BJ (cell line): ENCODE results near the gene THG1L. TPM values are rescaled to one million over a fixed set of nuclear protein-coding genes. Genes with fewer than 3 reads are reported as not detected.
A peak's percentile ranks its signal among the peaks of the same experiment; 100 is the strongest.

Experiments
- CTCF ChIA-PET: fragments of 350-600 bp; formaldehyde crosslinking; extraction: SDS; loops from one replicate; lab custom pipeline; 2021; ENCODE audit warnings: antibody characterized with exemption, inconsistent platforms; lab: Yijun Ruan, JAX
- POLR2A ChIA-PET: fragments of 300-600 bp; sonication (Branson Sonifier 250); formaldehyde crosslinking; extraction: SDS; loops from one replicate; lab custom pipeline; 2021; ENCODE audit warnings: antibody characterized with exemption; lab: Charles Lee
- DNase-seq: peaks from one replicate; pipeline ENCODE4 v3.0.0-alpha.2; 2011; ENCODE audit warnings: low read depth
- H3K27me3 ChIP-seq: 2 replicates; pipeline ENCODE4 v1.6.0; 2011; ENCODE audit warnings: low read length; ENCODE audit not compliant: control insufficient read depth, insufficient read depth
- H3K36me3 ChIP-seq: 2 replicates; pipeline ENCODE4 v1.5.1; 2011; ENCODE audit warnings: low read length; ENCODE audit not compliant: control insufficient read depth, insufficient read depth
- H3K4me3 ChIP-seq: 2 replicates; pipeline ENCODE4 v1.5.1; 2011; ENCODE audit warnings: low read depth, mild to moderate bottlenecking, control low read depth, low read length
- CTCF ChIP-seq: IDR thresholded peaks from 2 replicates; pipeline ENCODE4 v1.5.1; 2011; ENCODE audit warnings: low read depth, mild to moderate bottlenecking, control low read depth, inconsistent platforms, low read length, moderate library complexity; ENCODE audit not compliant: insufficient read depth
- polyA plus RNA-seq: library from polyadenylated mRNA; depleted of rRNA; stranded (reverse); fragments of >200 nt; gene quantifications from 2 replicates; pipeline ENCODE4 v1.2.3, GENCODE V29; 2011

THG1L gene
- polyA plus RNA-seq, 1 experiment, result 29.5 TPM

DNA sequence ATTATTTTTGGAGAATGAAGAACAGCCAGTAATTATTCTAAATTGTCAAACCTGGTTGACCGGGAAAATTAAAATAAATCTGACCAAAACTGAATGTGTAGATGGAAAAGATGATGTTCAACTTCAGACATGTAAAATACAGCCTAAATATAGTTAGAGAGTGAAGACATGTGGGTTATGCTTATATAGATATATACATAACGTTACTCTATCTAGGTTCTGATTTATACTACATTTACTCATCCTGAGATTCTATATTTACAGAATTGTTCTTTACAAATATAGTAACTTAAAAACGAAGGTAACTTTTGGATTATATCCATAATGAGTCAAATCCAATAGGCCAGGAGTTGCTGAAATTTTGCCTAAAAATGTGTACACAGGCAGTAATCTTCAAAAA, 20.8 kb upstream of the THG1L start:
- DNase-seq, result no peak
- POLR2A ChIA-PET, result interaction anchor here (0.6 kb wide), 1 partner anchor 21 kb away, joined by 9 read pairs; no protein-coding TSS in a partner anchor
- Histone ChIP-seq H3K4me3 (no peak overlapping the region), H3K27me3 (no peaks in the 10 kb centered on the region), H3K36me3 (no peaks in the 10 kb centered on the region)
- TF ChIP-seq CTCF, result no peak
- CTCF ChIA-PET, result no interaction called here

DNA sequence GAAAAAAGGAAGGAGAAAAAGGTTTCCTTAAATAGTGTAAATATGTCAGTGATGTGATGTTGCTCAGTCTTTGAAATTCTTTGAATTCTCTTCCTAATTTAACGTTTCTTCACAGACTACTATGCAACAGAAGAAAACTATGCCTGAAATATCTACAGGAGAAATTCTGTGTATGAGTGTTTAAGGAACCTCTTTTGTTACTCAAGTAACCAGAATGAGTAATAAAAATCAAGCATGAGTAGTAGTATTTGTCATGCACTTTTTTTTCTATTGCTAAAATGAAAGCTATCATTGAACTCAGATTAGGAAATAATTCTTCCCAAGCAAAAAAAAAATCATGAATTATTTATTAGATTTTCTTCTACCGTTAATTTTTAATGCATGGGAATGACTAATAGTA, 20.3 kb upstream of the THG1L start:
- Histone ChIP-seq H3K36me3 (no peaks in the 10 kb centered on the region), H3K4me3 (no peak overlapping the region), H3K27me3 (no peaks in the 10 kb centered on the region)
- POLR2A ChIA-PET, result interaction anchor here (0.6 kb wide), 2 partner anchors 21 to 28 kb away, joined by 3 to 9 read pairs; no protein-coding TSS in a partner anchor
- CTCF ChIA-PET, result no interaction called here
- TF ChIP-seq CTCF, result no peak
- peak; percentile 67 for DNase-seq

GRCh38 chr5:157713830-157714595, 17.2 kb upstream of the THG1L start:
- CTCF ChIA-PET, result interaction anchor here (0.6 kb wide), 1 partner anchor 63 kb away, joined by 3 read pairs; no protein-coding TSS in a partner anchor

GRCh38 chr5:157714596-157714864, 16.7 kb upstream of the THG1L start:
- Histone ChIP-seq H3K27me3 (no peaks in the 10 kb centered on the region), H3K36me3 (no peaks in the 10 kb centered on the region), H3K4me3 (no peak overlapping the region)
- ChIA-PET POLR2A (no interaction called here), CTCF (interaction anchor here (0.6 kb wide), 1 partner anchor 63 kb away, joined by 3 read pairs; no protein-coding TSS in a partner anchor)
- TF ChIP-seq CTCF, result no peak
- no peak for DNase-seq

More at GRCh38 chr5:157713830-157714595, 17.2 kb upstream of the THG1L start:
- Histone ChIP-seq H3K36me3 (no peaks in the 10 kb centered on the region), H3K27me3 (no peaks in the 10 kb centered on the region), H3K4me3 (no peak overlapping the region)
- no peak for DNase-seq
- no peak for TF ChIP-seq CTCF
- POLR2A ChIA-PET, result no interaction called here

DNA sequence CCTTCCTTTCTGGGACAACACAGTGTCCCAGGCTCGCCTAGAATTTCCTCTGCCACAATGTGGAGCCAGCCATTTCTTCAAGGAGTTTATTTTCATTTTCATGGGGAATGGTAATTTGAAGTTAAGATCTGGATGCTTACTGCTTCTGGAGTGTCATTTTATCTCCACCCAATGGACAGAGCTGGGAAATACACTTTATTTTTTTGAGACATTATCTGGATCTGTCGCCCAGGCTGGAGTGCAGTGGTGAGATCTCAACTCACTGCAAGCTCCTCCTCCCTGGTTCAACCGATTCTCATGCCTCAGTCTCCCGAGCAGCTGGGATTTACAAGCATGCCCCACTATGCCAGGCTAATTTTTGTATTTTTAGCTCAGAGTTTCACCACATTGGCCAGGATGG, 12.7 kb upstream of the THG1L start:
- Histone ChIP-seq H3K36me3 (no peaks in the 10 kb centered on the region), H3K27me3 (no peaks in the 10 kb centered on the region), H3K4me3 (no peak overlapping the region)
- DNase-seq, result peak; percentile 47
- CTCF ChIA-PET, result interaction anchor here (0.7 to 5.0 kb wide), 29 partner anchors 10 to 465 kb away, joined by 3 to 26 read pairs (median 5); partner anchors contain the start of genes C5orf52, LSM11 and THG1L
- peak; percentile 62 for TF ChIP-seq CTCF
- POLR2A ChIA-PET, result no interaction called here
